WTC11 (cell line): ENCODE measurements around the gene DNPEP.

Source experiments
- CREB1 ChIP-seq: sonication (generic); formaldehyde crosslinking; IDR thresholded peaks from 2 replicates; pipeline ENCODE4 v1.8.0; 2023; ENCODE audit warnings: mild to moderate bottlenecking, missing genetic modification reagents
- TF ChIP-seq, protein P1 (sequence below): fragments of 200-600 bp; IDR thresholded peaks from 2 replicates; pipeline ENCODE4 v1.8.0; 2022; ENCODE audit warnings: antibody characterized with exemption
- TF ChIP-seq, protein P2 (sequence below): fragments of 250-450 bp; sonication (Bioruptor Pico); IDR thresholded peaks from 2 replicates; pipeline ENCODE4 v1.9.0; 2021; ENCODE audit warnings: mild to moderate bottlenecking
- TF ChIP-seq, protein P3 (sequence below): sonication (generic); formaldehyde crosslinking; IDR thresholded peaks from 2 replicates; pipeline ENCODE4 v1.8.1; 2023; ENCODE audit warnings: mild to moderate bottlenecking, missing genetic modification reagents, moderate library complexity

DNA sequence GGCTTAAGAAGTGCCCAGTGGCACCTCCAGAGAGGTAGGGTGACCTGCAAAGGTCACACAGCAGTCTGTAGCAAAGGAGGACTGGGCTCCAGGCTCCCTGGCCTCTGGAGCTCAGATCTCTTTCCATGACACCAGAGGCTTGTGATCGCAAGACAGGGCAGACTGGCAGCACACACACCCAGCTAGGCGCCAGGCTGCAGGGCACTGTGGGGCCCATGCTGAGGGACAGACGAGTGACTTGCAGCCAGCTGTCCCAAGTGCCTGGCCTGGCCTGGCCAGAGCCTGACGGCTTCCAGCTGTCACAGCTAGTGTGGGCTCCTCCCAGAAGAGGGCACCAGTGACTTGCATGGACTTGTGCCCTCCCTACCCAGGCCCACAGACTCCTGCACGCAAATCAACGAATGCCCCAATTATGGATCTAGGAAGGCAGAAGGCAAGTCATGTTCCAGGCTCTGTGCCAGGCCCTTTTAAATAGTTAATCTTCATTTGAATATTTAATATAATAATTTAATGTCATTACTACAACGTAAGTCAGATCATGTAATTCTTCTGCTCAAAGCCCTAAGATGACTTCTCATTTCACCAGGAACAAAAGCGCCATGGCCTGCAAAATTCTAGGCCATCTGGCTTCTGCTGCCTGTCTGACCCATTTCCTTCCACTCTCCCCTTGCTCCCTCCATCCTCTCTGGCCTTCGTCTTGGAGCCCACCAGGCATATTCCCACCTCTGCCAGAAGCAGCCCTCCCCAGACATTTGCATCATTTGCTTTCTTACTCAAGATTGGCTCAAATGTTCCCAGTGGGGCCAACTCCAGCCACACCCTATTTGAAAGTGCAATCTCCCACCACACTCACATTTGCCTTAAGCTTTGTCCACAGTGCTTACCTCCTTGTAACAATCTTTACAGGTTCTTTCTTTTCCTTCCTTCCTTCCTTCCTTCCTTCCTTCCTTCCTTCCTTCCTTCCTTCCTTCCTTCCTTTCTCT is 43.2 kb upstream of the DNPEP start:
- no peak for TF ChIP-seq CREB1 (CRISPR knock-in tag)
- TF ChIP-seq, protein P1, sequence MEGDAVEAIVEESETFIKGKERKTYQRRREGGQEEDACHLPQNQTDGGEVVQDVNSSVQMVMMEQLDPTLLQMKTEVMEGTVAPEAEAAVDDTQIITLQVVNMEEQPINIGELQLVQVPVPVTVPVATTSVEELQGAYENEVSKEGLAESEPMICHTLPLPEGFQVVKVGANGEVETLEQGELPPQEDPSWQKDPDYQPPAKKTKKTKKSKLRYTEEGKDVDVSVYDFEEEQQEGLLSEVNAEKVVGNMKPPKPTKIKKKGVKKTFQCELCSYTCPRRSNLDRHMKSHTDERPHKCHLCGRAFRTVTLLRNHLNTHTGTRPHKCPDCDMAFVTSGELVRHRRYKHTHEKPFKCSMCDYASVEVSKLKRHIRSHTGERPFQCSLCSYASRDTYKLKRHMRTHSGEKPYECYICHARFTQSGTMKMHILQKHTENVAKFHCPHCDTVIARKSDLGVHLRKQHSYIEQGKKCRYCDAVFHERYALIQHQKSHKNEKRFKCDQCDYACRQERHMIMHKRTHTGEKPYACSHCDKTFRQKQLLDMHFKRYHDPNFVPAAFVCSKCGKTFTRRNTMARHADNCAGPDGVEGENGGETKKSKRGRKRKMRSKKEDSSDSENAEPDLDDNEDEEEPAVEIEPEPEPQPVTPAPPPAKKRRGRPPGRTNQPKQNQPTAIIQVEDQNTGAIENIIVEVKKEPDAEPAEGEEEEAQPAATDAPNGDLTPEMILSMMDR = no peak
- TF ChIP-seq, protein P2, sequence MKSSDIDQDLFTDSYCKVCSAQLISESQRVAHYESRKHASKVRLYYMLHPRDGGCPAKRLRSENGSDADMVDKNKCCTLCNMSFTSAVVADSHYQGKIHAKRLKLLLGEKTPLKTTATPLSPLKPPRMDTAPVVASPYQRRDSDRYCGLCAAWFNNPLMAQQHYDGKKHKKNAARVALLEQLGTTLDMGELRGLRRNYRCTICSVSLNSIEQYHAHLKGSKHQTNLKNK = no peak
- TF ChIP-seq, protein P3, sequence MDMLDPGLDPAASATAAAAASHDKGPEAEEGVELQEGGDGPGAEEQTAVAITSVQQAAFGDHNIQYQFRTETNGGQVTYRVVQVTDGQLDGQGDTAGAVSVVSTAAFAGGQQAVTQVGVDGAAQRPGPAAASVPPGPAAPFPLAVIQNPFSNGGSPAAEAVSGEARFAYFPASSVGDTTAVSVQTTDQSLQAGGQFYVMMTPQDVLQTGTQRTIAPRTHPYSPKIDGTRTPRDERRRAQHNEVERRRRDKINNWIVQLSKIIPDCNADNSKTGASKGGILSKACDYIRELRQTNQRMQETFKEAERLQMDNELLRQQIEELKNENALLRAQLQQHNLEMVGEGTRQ = no peak
